ENCODE measurements around the gene FLYWCH2.
"Not testable (repeated sequence)": the region's sequence is repeated elsewhere in the genome, so short reads cannot be mapped to it uniquely, and the experiment has no call there.

FLYWCH2 gene

DNA sequence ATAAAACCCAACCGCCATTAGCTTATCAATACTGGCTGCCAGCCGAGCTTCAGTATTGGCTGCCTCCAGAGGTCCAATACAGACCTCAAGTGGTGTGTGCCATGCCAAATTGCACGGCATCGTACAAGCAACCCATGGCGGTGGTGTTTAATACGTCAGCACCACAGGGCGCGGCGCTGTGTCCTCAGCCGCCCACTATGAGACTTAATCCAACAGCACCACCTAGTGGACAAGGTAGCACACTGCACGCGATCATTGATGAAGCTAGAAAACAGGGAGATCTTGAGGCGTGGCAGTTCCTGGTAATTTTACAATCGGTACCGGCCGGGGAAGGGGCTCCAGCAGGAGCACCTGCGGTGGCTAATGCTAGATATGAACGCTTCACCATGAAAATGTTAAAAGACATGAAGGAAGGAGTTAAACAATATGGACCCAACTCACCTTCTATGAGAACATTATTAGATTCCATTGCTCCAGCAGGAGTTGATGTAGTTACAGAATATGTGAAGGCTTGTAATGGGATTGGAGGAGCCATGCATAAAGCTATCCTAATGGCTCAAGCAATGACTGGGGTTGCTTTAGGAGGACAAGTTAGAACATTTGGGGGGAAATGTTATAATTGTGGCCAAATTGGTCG is 44.1 kb downstream of the FLYWCH2 start:
- DNase-seq = peak; percentile 85
- no peaks in the 10 kb centered on the region for H3K27me3 ChIP-seq (ENCODE audit: insufficient read depth, low read depth, severe bottlenecking)
- TF ChIP-seq, protein P1, sequence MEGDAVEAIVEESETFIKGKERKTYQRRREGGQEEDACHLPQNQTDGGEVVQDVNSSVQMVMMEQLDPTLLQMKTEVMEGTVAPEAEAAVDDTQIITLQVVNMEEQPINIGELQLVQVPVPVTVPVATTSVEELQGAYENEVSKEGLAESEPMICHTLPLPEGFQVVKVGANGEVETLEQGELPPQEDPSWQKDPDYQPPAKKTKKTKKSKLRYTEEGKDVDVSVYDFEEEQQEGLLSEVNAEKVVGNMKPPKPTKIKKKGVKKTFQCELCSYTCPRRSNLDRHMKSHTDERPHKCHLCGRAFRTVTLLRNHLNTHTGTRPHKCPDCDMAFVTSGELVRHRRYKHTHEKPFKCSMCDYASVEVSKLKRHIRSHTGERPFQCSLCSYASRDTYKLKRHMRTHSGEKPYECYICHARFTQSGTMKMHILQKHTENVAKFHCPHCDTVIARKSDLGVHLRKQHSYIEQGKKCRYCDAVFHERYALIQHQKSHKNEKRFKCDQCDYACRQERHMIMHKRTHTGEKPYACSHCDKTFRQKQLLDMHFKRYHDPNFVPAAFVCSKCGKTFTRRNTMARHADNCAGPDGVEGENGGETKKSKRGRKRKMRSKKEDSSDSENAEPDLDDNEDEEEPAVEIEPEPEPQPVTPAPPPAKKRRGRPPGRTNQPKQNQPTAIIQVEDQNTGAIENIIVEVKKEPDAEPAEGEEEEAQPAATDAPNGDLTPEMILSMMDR (IDR thresholded peaks at IDR 0.05; ENCODE audit: low read depth, low read length) = peak; percentile 87
- peaks cover 16% of the 10 kb centered on the region for H3K36me3 ChIP-seq
- no peak overlapping the region for H3K4me3 ChIP-seq (ENCODE audit: low read depth, low read length)
- no peak overlapping the region for H3K27ac ChIP-seq
- H3K9me3 ChIP-seq (ENCODE audit: severe bottlenecking) = no peaks in the 10 kb centered on the region

DNA sequence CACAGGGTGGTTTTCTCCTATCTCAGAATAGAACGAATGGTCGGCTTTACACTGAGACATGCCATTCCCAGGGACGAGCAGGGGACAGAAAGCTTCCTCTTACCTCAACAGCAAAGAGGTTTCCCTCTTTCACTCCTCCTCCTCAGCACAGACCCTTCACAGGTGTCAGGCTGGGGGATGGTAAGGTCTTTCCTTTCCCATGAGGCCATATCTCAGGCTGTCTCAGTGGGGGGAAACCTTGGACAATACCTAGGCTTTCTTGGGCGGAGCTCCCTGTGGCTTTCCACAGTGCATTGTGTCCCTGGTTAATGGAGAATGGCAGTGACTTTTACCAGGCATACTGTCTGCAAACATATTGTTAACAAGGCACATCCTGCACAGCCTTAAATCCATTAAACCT is 45.1 kb downstream of the FLYWCH2 start:
- H3K4me3 ChIP-seq (ENCODE audit: low read depth, low read length); H3K9me3 ChIP-seq (ENCODE audit: severe bottlenecking); H3K27me3 ChIP-seq (ENCODE audit: insufficient read depth, low read depth, severe bottlenecking); H3K27ac ChIP-seq; DNase-seq: not testable (repeated sequence)
- peaks cover 11% of the 10 kb centered on the region; the same call in 1 of the 2 replicates for H3K36me3 ChIP-seq

DNA sequence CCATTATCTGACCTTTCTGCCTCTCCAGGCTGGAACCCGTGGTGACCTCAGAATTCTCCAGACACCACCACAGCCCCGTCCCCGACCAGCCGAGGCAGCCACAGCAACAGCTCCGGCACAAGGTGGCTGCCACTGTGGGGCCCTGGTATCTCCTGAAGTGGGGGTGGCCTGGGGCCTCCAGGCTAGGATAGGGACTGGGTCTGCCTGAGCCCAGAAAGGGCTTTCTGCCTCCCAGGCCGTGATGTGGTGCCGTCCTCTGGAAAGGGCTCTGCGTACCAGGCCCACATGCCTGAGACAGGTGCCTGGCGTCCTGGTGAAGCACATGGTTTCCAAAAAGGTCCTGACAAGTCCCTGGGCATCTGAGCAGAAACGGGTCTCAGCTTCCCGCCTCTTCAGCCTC is 45.8 kb downstream of the FLYWCH2 start:
- no peaks in the 10 kb centered on the region for H3K9me3 ChIP-seq (ENCODE audit: severe bottlenecking)
- no peaks in the 10 kb centered on the region for H3K27me3 ChIP-seq (ENCODE audit: insufficient read depth, low read depth, severe bottlenecking)
- no peak overlapping the region for H3K27ac ChIP-seq
- no peak overlapping the region for H3K4me3 ChIP-seq (ENCODE audit: low read depth, low read length)
- no peak for DNase-seq
- TF ChIP-seq, protein P1 (IDR thresholded peaks at IDR 0.05; ENCODE audit: low read depth, low read length) = no peak
- peaks cover 11% of the 10 kb centered on the region for H3K36me3 ChIP-seq

DNA sequence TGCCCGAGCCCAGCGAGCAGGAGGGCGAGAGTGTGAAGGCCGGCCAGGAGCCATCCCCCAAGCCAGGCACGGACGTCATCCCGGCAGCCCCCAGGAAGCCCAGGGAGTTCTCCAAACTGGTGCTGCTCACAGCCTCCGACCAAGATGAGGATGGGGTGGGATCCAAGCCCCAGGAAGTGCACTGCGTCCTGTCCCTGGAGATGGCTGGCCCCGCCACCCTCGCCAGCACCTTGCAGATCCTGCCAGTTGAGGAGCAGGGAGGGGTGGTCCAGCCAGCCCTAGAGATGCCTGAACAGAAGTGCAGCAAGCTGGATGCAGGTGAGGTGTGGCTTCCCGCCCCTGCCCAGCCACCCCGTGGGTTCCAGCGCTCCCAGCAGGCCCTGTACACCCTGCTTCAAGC is 46.7 kb downstream of the FLYWCH2 start:
- TF ChIP-seq, protein P1 (IDR thresholded peaks at IDR 0.05; ENCODE audit: low read depth, low read length) = no peak

DNA sequence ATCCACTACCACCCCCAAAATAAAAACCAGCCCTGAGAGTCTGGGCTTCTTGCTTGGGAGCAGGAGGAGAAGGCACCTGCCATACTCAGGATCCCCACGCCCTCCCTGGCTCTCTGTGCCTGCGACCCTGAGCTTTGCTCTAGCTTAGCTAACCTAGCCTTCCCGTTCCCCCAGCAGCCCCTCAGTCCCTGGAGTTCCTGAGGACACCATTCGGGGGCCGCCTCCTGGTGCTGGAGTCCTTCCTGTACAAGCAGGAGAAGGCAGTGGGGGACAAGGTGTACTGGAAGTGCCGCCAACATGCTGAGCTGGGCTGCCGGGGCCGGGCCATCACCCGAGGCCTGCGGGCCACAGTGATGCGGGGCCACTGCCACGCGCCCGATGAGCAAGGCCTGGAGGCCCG is 47.2 kb downstream of the FLYWCH2 start:
- Histone ChIP-seq H3K27me3 (ENCODE audit: insufficient read depth, low read depth, severe bottlenecking) (no peaks in the 10 kb centered on the region), H3K27ac (no peak overlapping the region), H3K36me3 (peaks cover 19% of the 10 kb centered on the region), H3K9me3 (ENCODE audit: severe bottlenecking) (no peaks in the 10 kb centered on the region), H3K4me3 (ENCODE audit: low read depth, low read length) (no peak overlapping the region)
- DNase-seq = no peak
- TF ChIP-seq, protein P1 (IDR thresholded peaks at IDR 0.05; ENCODE audit: low read depth, low read length) = no peak

More for the DNA sequence above, 46.7 kb downstream of the FLYWCH2 start:
- Histone ChIP-seq H3K36me3 (peaks cover 17% of the 10 kb centered on the region), H3K9me3 (ENCODE audit: severe bottlenecking) (no peaks in the 10 kb centered on the region), H3K27ac (no peak overlapping the region), H3K27me3 (ENCODE audit: insufficient read depth, low read depth, severe bottlenecking) (no peaks in the 10 kb centered on the region), H3K4me3 (ENCODE audit: low read depth, low read length) (no peak overlapping the region)
- DNase-seq = no peak

DNA sequence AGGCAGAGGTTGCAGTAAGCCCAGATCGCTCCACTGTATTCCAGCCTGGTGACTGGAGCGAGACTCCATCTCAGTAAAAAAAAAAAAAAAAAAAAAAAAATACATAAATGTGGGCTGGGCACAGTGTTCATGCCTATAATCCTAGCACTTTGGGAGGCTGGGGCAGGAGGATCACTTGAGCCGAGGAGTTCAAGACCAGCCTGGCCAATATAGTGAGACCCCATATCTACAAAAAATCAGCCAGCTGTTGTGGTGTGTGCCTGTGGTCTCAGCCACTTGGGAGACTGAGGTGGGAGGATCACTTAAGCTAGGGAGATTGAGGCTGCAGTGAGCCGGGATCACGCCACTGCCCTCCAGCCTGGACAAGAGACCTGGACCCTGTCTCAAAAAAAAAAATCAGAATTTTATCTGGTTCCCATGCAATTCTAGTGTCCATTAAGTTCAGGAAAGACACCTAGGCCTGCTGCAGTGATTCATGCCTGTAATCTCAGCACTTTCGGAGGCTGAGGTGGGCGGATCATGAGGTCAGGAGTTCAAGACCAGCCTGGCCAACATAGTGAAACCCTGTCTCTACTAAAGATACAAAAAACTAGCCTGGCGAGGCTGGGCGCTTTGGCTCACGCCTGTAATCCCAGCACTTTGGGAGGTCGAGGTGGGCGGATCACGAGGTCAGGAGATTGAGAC is 48.4 kb downstream of the FLYWCH2 start:
- not testable (repeated sequence) for H3K27me3 ChIP-seq (ENCODE audit: insufficient read depth, low read depth, severe bottlenecking); H3K4me3 ChIP-seq (ENCODE audit: low read depth, low read length); H3K9me3 ChIP-seq (ENCODE audit: severe bottlenecking); DNase-seq; H3K27ac ChIP-seq
- H3K36me3 ChIP-seq = peaks cover 19% of the 10 kb centered on the region

Data from WERI-Rb-1 (cell line).